NCI-H526 (cell line): ENCODE measurements around the gene SYNDIG1.

ENCODE experiments used
- DNase-seq, 2 experiments: peaks; one replicate each; lab custom pipeline; 2025; lab: John Stamatoyannopoulos, UW

SYNDIG1 gene

GRCh38 chr20:24469116-24469893 lies at the start of gene SYNDIG1:
Gene SYNDIG1 (plus strand): TSS chr20:24469629. CDS start chr20:24543098, 73,469 bp downstream.
- DNase-seq, result peak in 1 of 2 experiments; percentile 85

GRCh38 chr20:24419786-24420185 lies 49.6 kb upstream of the SYNDIG1 start:
- no peak for DNase-seq

GRCh38 chr20:24420567-24420966 lies 48.9 kb upstream of the SYNDIG1 start:
- no peak for DNase-seq

- no peak for DNase-seq
Observed at GRCh38 chr20:24421071-24421470, 48.4 kb upstream of the SYNDIG1 start.

DNA sequence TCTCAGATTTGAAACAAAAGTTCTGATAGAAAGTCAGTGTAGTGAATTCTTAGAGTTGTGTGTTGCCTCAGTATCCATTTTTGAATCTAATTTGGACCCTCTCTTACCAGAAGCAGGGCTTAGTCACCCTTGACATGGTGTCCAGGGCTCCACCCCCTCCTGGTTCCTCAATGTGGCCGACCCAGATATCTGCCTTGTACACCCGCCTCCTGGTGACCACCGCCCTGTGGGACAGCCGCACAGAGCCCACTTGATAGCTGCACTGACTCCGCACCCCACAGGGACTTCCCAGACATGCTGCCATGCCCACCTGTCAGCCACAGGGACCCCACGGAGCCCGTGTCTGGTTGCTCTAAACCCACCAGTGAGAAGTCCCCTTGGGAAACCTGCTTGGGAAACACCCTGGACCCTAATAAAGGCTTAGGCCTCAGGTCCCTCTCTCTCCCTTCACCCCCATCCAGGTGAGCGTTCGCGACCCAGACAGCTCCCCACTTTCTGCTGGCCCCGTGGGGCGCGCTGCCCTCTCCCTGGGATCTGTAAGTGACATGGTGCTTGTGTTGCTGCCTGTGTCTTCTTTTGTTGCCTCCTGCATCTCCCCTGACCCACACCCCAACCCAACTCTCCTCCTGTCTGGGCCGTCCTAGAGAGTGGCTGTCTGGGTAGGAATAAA lies 47.2 kb upstream of the SYNDIG1 start:
- DNase-seq, result no peak

DNA sequence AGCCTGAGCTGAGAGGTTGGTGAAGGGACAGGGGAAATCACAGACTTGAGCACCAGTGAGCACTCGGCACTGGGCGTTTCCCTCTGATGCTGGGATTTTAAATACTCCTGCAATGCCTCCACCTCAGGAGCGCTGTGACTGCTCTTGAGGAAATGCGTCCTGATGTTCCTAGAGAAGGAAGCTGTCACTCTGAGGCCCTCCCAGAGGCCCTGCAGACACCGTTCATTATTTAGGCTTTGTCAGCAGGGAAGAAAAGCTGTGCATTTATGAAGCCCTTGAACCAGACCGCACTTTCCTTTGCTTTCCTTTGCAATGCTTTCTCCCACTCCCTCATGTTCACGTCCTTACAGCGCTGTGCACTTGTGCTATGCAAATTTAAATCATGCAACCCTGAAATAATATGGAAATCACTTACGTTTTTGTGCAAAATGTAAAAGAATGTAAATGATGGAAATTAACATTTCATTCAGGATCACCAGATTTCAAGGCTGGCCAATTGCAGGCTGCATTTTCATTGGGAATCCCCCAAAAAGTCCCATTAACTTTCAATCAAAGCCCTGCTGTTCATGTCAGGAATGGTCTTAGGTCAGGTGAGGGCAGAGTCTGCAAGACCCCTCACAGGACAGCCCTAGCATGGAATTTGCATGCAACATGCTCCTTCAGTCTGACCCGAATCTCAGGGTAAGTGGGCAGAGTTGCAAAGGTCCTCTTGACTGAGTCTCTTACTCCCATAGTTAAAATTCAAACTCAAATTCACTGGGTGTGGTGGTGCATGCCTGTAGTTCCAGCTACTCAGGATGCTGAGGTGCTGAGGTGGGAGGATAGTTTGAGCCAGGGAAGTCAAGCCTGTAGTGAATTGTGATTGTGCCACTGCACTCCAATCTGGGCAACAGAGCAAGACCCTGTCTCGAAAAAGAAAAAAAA lies 45.8 kb upstream of the SYNDIG1 start:
- DNase-seq, result peak; percentile 63 to 90

- DNase-seq, result peak; percentile 94 to 97
Observed at GRCh38 chr20:24425523-24426135, 43.8 kb upstream of the SYNDIG1 start.

GRCh38 chr20:24431279-24432045 lies 38.0 kb upstream of the SYNDIG1 start:
- no peak for DNase-seq

GRCh38 chr20:24432046-24432442 lies 37.4 kb upstream of the SYNDIG1 start:
- no peak for DNase-seq

GRCh38 chr20:24436160-24436559 lies 33.3 kb upstream of the SYNDIG1 start:
- DNase-seq, result peak; percentile 75

- no peak for DNase-seq
Observed at GRCh38 chr20:24437196-24438082, 32.0 kb upstream of the SYNDIG1 start.

DNA sequence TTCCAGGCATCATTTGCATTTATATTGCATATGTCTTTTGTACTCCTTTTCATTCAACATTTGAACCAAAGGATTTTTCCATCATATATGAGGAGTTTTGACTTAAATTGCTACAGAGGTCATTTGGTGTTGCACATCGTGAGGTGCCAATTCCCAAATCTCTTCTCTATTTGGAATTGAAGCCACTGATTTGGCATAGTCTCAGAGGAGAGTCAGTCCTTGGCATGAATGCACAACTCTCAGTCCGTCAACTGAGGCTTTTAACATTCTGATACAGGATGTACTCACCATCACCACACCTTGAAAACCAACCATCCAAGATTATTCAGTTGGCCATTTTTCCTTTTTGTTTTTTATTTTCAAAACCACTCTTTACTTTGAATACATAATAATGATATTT lies 31.1 kb upstream of the SYNDIG1 start:
- DNase-seq, result no peak

DNA sequence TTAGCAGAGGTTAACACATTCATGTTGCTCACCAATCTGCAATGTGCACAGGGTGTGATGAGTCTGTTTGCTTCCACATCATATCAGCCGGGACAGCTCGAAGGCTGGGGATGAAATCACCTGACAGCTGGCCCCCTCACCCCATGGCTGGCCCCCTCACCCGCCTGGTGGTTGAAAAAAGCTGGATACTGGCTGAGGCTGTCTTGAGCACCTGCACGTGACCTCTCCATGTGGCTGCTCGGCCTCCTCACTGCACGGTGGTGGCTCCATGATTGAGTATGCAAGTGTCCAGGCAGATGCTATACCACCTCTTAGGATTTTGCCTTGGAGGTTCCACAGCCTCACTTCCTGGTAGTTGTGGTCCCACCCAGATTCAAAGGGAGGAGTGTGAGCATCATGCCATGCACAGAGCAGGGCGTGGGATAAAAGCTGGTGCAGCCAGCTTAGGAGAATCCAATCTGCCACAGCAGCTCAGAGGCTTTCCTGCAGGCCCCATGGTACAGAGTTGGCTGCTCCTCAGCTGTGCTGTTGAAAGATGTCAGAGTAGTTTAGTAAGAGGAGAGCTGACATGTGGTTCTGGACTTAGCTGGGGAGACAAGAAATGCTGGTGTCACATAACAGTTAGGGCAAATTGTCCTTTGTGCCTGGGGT lies 29.6 kb upstream of the SYNDIG1 start:
- no peak for DNase-seq

DNA sequence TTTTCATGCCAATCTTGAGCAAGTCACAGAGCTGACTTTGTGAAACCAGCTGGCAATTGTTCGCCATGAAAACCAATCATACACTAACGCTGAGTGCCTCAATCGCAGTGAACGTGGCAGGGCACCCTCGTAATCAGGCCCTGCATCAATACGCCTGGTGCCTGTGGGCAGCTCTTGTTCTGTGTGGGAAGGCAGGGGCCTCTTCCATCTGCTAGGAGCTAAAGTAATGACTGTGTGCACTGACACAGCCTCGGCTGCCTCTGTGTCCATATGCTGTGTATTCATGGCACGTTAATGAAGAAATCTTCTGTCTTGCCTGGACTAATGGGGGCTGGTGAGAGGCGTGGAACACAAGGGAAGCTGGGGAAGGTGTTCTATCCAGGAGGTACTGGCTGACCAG lies 27.8 kb upstream of the SYNDIG1 start:
- DNase-seq, result no peak

DNA sequence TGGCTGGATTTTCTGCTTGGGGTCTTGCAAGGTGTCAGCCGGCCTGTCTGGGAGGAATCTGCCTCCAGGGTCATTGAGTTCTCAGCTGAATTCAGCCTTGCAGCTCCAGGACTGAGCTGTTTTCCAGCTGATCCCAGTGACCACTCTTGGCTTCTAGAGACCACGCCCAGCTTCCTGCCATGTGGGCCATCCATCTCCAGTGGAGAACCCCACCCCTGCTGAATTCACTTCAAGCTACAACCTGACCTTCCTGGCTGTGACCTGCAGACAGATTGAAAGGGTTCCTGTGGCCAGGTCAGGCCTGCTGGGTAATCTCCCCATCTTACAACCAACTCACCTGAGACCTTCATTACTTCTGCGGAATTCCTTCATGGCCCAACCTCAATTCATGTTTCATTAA lies 26.5 kb upstream of the SYNDIG1 start:
- no peak for DNase-seq

DNA sequence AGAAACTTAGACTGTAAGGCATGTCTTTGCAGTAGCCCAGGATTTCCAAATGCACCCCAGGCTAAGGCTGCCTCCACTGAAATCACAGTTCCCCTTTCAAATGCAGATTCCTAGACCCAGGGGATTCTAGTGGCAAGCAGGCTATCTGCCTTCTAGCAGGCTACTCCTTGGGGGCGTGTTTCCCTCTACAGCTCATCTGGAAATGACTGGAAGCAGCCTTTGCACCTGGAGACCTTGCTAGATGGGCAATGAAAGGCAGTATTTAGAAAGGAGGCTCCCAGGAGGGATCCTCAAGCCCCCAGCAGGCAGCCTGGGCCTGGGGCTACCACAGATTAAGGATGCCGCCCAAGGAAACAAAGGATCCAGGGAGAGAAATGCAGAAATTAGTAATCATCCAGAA lies 26.0 kb upstream of the SYNDIG1 start:
- DNase-seq, result no peak

DNA sequence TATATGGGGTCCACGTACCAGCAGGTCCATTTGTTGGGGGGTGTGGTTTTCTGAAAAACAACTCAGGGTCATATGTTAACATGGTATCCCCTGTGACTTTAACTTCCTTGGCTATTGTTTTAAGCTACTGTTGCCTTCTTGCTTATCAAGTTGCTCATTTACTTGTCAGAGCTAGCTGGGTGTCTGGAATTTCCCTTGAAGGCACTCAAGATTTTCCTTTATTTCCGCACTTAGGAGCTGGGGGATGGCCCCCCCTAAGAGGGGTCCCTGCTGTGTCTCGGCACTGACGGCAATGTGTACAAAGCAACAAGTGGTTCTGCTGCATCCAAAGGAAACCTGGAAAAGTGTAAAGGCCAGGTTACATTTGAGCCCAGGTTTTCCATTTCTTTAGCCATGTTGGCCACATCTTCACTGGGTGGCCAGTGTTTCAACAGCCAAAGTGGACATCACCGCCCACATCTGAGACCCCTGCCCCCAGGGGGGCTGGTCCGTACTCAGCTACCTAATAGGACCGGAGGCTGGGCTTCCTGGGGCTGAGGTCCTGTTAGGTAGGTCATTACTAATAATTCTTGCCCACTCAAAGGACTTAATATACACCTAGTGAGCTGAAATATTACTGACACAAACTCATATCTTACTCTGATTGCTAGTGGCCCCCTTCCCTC lies 24.8 kb upstream of the SYNDIG1 start:
- no peak for DNase-seq

DNA sequence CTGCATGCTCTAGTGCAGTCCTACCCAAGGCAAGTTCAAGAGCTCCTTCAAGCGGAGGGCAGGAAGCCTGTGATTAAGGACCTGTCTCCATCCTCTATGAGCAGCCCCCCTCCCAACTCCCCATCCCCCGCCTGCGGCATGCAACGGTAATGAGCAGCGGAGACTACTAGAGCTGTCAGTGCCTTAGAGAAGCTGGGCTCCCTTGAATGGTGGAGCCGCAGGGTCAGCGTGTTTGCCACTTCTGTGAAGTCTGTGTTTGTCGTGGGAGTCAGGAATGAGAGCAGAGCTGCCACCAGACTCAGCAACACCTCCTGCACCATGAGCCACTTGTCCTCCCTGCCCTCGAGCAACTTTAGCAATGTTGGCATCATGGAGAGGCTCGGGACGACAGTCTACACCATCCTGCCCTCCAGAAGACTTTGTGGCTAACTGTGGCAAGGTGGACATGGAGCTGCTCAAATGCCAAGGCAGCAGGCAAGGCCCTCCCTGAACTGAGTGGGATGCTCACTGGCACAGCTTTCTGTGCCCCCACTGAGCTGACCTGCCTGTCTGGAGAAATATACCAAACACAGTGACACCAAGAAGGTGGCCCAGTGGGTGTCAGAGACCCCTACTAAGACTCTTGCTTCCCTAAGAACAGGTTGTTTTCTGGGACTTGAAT lies 23.8 kb upstream of the SYNDIG1 start:
- no peak for DNase-seq

GRCh38 chr20:24446811-24447210 lies 22.6 kb upstream of the SYNDIG1 start:
- no peak for DNase-seq
